ENCODE data around the gene CFHR1.

Gene CFHR1

DNA sequence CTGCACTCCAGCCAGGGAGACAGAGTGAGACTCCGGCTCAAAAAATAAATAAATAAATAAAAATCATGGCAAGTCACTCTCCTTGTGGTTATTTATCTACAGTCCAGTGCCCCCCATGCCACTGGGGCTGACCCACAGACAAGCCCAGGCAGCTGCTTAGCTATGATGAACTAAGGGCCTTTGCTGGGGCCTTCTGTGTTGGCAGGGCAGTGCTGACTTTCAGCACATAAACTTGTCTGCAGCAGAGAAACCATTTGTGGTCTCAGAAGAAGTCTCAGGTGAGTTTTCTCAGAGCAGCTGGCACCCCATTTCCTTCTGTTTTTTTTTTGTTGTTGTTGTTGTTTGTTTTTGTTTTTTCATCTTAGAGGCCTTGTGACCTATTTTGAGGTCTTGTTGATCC is 47.4 kb downstream of the CFHR1 start:
- no peaks in the 10 kb centered on the region for H3F3A ChIP-seq (ENCODE audit: control insufficient read depth, insufficient read depth)
- no peaks in the 10 kb centered on the region for H3K9me2 ChIP-seq (replicated peaks; ENCODE audit: control insufficient read depth, low read length)
- H3K27me3 ChIP-seq (ENCODE audit: control insufficient read depth, low read length), result no peaks in the 10 kb centered on the region
- TF ChIP-seq, protein P1, sequence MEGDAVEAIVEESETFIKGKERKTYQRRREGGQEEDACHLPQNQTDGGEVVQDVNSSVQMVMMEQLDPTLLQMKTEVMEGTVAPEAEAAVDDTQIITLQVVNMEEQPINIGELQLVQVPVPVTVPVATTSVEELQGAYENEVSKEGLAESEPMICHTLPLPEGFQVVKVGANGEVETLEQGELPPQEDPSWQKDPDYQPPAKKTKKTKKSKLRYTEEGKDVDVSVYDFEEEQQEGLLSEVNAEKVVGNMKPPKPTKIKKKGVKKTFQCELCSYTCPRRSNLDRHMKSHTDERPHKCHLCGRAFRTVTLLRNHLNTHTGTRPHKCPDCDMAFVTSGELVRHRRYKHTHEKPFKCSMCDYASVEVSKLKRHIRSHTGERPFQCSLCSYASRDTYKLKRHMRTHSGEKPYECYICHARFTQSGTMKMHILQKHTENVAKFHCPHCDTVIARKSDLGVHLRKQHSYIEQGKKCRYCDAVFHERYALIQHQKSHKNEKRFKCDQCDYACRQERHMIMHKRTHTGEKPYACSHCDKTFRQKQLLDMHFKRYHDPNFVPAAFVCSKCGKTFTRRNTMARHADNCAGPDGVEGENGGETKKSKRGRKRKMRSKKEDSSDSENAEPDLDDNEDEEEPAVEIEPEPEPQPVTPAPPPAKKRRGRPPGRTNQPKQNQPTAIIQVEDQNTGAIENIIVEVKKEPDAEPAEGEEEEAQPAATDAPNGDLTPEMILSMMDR (IDR thresholded peaks at IDR 0.05; ENCODE audit: low read depth, low read length, poor library complexity, severe bottlenecking), result no peak
- no peak for TF ChIP-seq EZH2phosphoT487 (IDR thresholded peaks at IDR 0.05; ENCODE audit: borderline replicate concordance, low read length)
- no peaks in the 10 kb centered on the region for H3K79me2 ChIP-seq (ENCODE audit: control insufficient read depth, low read length)
- no peak overlapping the region for H3K27ac ChIP-seq (ENCODE audit: low read depth, low read length)
- no peaks in the 10 kb centered on the region for H3K4me1 ChIP-seq (ENCODE audit: control insufficient read depth, low read length)
- no peaks in the 10 kb centered on the region for H4K20me1 ChIP-seq (ENCODE audit: control insufficient read depth, insufficient read depth, low read depth, low read length)
- no peaks in the 10 kb centered on the region for H3K9me3 ChIP-seq (ENCODE audit: control insufficient read depth, insufficient read depth, low read length)
- no peaks in the 10 kb centered on the region for H3K36me3 ChIP-seq (ENCODE audit: control insufficient read depth, low read length)
- H3K4me3 ChIP-seq (ENCODE audit: low read length), result no peak overlapping the region
- H3K4me2 ChIP-seq (ENCODE audit: low read length), result no peak overlapping the region

DNA sequence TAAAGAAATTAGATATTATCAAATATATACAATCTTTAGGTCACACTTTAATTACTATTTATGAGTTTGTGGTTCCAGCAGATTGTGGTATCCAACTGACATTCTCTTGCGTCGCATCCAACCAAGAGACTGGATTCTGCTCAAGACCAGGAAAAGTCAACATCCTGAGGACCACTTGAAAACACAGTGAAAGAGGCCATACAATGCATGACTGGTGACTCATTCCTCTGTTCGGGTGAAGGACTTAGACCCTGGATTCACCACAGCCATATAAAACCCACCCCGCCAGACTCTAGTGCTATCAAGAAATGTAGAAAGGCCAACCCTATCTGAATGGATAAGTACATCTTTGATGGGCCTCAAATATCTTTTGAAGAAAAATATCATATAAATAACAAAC is 53.9 kb downstream of the CFHR1 start:
- no peak for TF ChIP-seq EZH2phosphoT487 (IDR thresholded peaks at IDR 0.05; ENCODE audit: borderline replicate concordance, low read length)
- TF ChIP-seq, protein P1 (IDR thresholded peaks at IDR 0.05; ENCODE audit: low read depth, low read length, poor library complexity, severe bottlenecking), result no peak
- no peaks in the 10 kb centered on the region for H3F3A ChIP-seq (ENCODE audit: control insufficient read depth, insufficient read depth)
- no peaks in the 10 kb centered on the region for H3K36me3 ChIP-seq (ENCODE audit: control insufficient read depth, low read length)
- no peak overlapping the region for H3K27ac ChIP-seq (ENCODE audit: low read depth, low read length)
- no peaks in the 10 kb centered on the region; the same call in 1 of the 2 replicates for H3K9me2 ChIP-seq (replicated peaks; ENCODE audit: control insufficient read depth, low read length)
- no peaks in the 10 kb centered on the region for H4K20me1 ChIP-seq (ENCODE audit: control insufficient read depth, insufficient read depth, low read depth, low read length)
- H3K27me3 ChIP-seq (ENCODE audit: control insufficient read depth, low read length), result no peaks in the 10 kb centered on the region
- H3K4me1 ChIP-seq (ENCODE audit: control insufficient read depth, low read length), result no peaks in the 10 kb centered on the region
- H3K4me3 ChIP-seq (ENCODE audit: low read length), result no peak overlapping the region
- no peaks in the 10 kb centered on the region for H3K79me2 ChIP-seq (ENCODE audit: control insufficient read depth, low read length)
- no peaks in the 10 kb centered on the region for H3K9me3 ChIP-seq (ENCODE audit: control insufficient read depth, insufficient read depth, low read length)
- no peak overlapping the region for H3K4me2 ChIP-seq (ENCODE audit: low read length)

DNA sequence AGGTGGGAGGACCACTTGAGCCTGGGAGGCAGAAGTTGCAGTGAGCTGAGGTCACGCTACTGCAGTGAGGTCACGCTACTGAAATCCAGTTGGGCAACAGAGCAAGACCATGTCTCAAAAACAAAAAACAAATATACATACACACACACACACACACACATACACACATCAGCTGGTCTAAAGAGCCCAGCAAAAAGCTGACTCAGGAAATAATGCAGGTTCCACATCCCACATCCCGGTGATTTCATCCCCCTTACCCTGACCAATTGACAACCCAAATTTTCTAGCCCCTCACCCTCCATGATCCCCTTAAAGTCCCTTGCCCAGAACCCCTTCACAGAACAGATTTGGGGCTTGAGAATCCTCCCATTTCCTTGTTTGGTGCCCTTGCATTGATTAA is 56.4 kb downstream of the CFHR1 start:
- no peaks in the 10 kb centered on the region for H3K9me3 ChIP-seq (ENCODE audit: control insufficient read depth, insufficient read depth, low read length)
- no peak overlapping the region for H3K4me2 ChIP-seq (ENCODE audit: low read length)
- no peaks in the 10 kb centered on the region for H3K79me2 ChIP-seq (ENCODE audit: control insufficient read depth, low read length)
- H3K27ac ChIP-seq (ENCODE audit: low read depth, low read length), result no peak overlapping the region
- no peaks in the 10 kb centered on the region for H3F3A ChIP-seq (ENCODE audit: control insufficient read depth, insufficient read depth)
- H3K27me3 ChIP-seq (ENCODE audit: control insufficient read depth, low read length), result no peaks in the 10 kb centered on the region
- no peak overlapping the region for H3K4me3 ChIP-seq (ENCODE audit: low read length)
- no peak for TF ChIP-seq EZH2phosphoT487 (IDR thresholded peaks at IDR 0.05; ENCODE audit: borderline replicate concordance, low read length)
- TF ChIP-seq, protein P1 (IDR thresholded peaks at IDR 0.05; ENCODE audit: low read depth, low read length, poor library complexity, severe bottlenecking), result no peak
- H4K20me1 ChIP-seq (ENCODE audit: control insufficient read depth, insufficient read depth, low read depth, low read length), result no peaks in the 10 kb centered on the region
- no peaks in the 10 kb centered on the region for H3K36me3 ChIP-seq (ENCODE audit: control insufficient read depth, low read length)
- H3K9me2 ChIP-seq (replicated peaks; ENCODE audit: control insufficient read depth, low read length), result no peaks in the 10 kb centered on the region; the same call in 1 of the 2 replicates
- H3K4me1 ChIP-seq (ENCODE audit: control insufficient read depth, low read length), result no peaks in the 10 kb centered on the region
